Effector memory CD8-positive, alpha-beta T cell (primary cell): Measurements from ENCODE around the gene ARHGAP22.

Source experiments
- ATAC-seq: fragments of 150-1000 bp; cut with Tn5 transposase; replicated peaks from 2 replicates; pipeline ENCODE4 v1.10.0; 2021; ENCODE audit warnings: mild to moderate bottlenecking, moderate library complexity
- DNase-seq, 3 experiments: peaks; one replicate each; pipeline ENCODE4 v3.0.0; 2021
- H3K27ac Mint-ChIP-seq, 2 donors: one replicate each; pipeline ENCODE4 v1.8.0; 2022; ENCODE audit warnings: mild to moderate bottlenecking in 2 of 2, mixed read lengths in 2 of 2, moderate library complexity in 2 of 2
- H3K27me3 Mint-ChIP-seq, 2 donors: one replicate each; pipeline ENCODE4 v1.8.0; 2022; ENCODE audit warnings: mixed read lengths in 2 of 2
- H3K36me3 Mint-ChIP-seq: one replicate; pipeline ENCODE4 v1.8.0; 2022; ENCODE audit warnings: mild to moderate bottlenecking, moderate library complexity, mixed read lengths; ENCODE audit not compliant: insufficient read depth
- H3K4me1 Mint-ChIP-seq, 2 donors: one replicate each; pipeline ENCODE4 v1.8.0; 2022; ENCODE audit warnings: low read depth in 2 of 2, mixed read lengths in 2 of 2
- H3K4me3 Mint-ChIP-seq, 2 donors: one replicate each; pipeline ENCODE4 v1.8.0; 2022; ENCODE audit warnings: mild to moderate bottlenecking in 2 of 2, mixed read lengths in 2 of 2, moderate library complexity in 2 of 2
- H3K9me3 Mint-ChIP-seq, 2 donors: one replicate each; pipeline ENCODE4 v1.8.0; 2022; ENCODE audit warnings: mixed read lengths in 2 of 2

ARHGAP22 gene

GRCh38 chr10:48461623-48462481 lies 143.0 kb downstream of the ARHGAP22 start:
- Mint-ChIP-seq H3K9me3 (no peaks in the 10 kb centered on the region), H3K27me3 (peaks cover 6 to 16% of the 10 kb centered on the region in 2 donors), H3K27ac (no peak overlapping the region), H3K36me3 (no peaks in the 10 kb centered on the region), H3K4me1 (no peaks in the 10 kb centered on the region), H3K4me3 (no peak overlapping the region)
- ATAC-seq (no peak), DNase-seq (no peak)

GRCh38 chr10:48460182-48460581 lies 144.7 kb downstream of the ARHGAP22 start:
- no peak for ATAC-seq
- H3K27me3 Mint-ChIP-seq = peaks cover 6 to 18% of the 10 kb centered on the region in 2 donors
- no peak for DNase-seq
- no peaks in the 10 kb centered on the region for H3K4me1 Mint-ChIP-seq
- H3K4me3 Mint-ChIP-seq = no peak overlapping the region
- no peaks in the 10 kb centered on the region for H3K9me3 Mint-ChIP-seq
- H3K27ac Mint-ChIP-seq = no peak overlapping the region
- no peaks in the 10 kb centered on the region for H3K36me3 Mint-ChIP-seq

GRCh38 chr10:48459270-48460150 lies 145.4 kb downstream of the ARHGAP22 start:
- Mint-ChIP-seq H3K27ac (no peak overlapping the region), H3K4me3 (no peak overlapping the region), H3K4me1 (no peaks in the 10 kb centered on the region), H3K9me3 (no peaks in the 10 kb centered on the region), H3K27me3 (peaks cover 6 to 18% of the 10 kb centered on the region in 2 donors), H3K36me3 (no peaks in the 10 kb centered on the region)
- ATAC-seq (no peak), DNase-seq (no peak)

GRCh38 chr10:48458662-48459048 lies 146.2 kb downstream of the ARHGAP22 start:
- H3K4me1 Mint-ChIP-seq = no peaks in the 10 kb centered on the region
- no peak for DNase-seq
- no peak overlapping the region for H3K4me3 Mint-ChIP-seq
- H3K27me3 Mint-ChIP-seq = peaks cover 6 to 18% of the 10 kb centered on the region in 2 donors
- H3K36me3 Mint-ChIP-seq = no peaks in the 10 kb centered on the region
- H3K27ac Mint-ChIP-seq = no peak overlapping the region
- no peaks in the 10 kb centered on the region for H3K9me3 Mint-ChIP-seq
- ATAC-seq = no peak

GRCh38 chr10:48457949-48458661 lies 146.8 kb downstream of the ARHGAP22 start:
- H3K9me3 Mint-ChIP-seq = no peaks in the 10 kb centered on the region
- no peaks in the 10 kb centered on the region for H3K4me1 Mint-ChIP-seq
- H3K27ac Mint-ChIP-seq = no peak overlapping the region
- H3K27me3 Mint-ChIP-seq = peaks cover 6 to 20% of the 10 kb centered on the region in 2 donors
- no peak overlapping the region for H3K4me3 Mint-ChIP-seq
- H3K36me3 Mint-ChIP-seq = no peaks in the 10 kb centered on the region
- no peak for ATAC-seq
- no peak for DNase-seq

- DNase-seq = no peak
- Mint-ChIP-seq H3K27me3 (peaks cover 6 to 24% of the 10 kb centered on the region in 2 donors), H3K27ac (no peak overlapping the region), H3K4me1 (no peaks in the 10 kb centered on the region), H3K9me3 (no peaks in the 10 kb centered on the region), H3K4me3 (no peak overlapping the region), H3K36me3 (no peaks in the 10 kb centered on the region)
- ATAC-seq = no peak
Measured at GRCh38 chr10:48456808-48457761, 147.8 kb downstream of the ARHGAP22 start.

- no peak overlapping the region for H3K27ac Mint-ChIP-seq
- H3K9me3 Mint-ChIP-seq = no peaks in the 10 kb centered on the region
- no peak overlapping the region for H3K4me3 Mint-ChIP-seq
- no peaks in the 10 kb centered on the region for H3K4me1 Mint-ChIP-seq
- DNase-seq = no peak
- ATAC-seq = no peak
- peaks cover 6 to 24% of the 10 kb centered on the region in 2 donors for H3K27me3 Mint-ChIP-seq
- no peaks in the 10 kb centered on the region for H3K36me3 Mint-ChIP-seq
Measured at GRCh38 chr10:48456361-48456804, 148.5 kb downstream of the ARHGAP22 start.

GRCh38 chr10:48455392-48456151 lies 149.3 kb downstream of the ARHGAP22 start:
- no peak for ATAC-seq
- DNase-seq = no peak
- no peaks in the 10 kb centered on the region for H3K4me1 Mint-ChIP-seq

GRCh38 chr10:48455055-48455391 lies 149.8 kb downstream of the ARHGAP22 start:
- H3K27me3 Mint-ChIP-seq = peaks cover 6 to 24% of the 10 kb centered on the region in 2 donors
- no peaks in the 10 kb centered on the region for H3K9me3 Mint-ChIP-seq
- H3K4me1 Mint-ChIP-seq = no peaks in the 10 kb centered on the region
- H3K36me3 Mint-ChIP-seq = no peaks in the 10 kb centered on the region
- no peak overlapping the region for H3K27ac Mint-ChIP-seq
- H3K4me3 Mint-ChIP-seq = no peak overlapping the region
- DNase-seq (no peak), ATAC-seq (no peak)

More at GRCh38 chr10:48455392-48456151, 149.3 kb downstream of the ARHGAP22 start:
- Mint-ChIP-seq H3K4me3 (no peak overlapping the region), H3K9me3 (no peaks in the 10 kb centered on the region), H3K36me3 (no peaks in the 10 kb centered on the region), H3K27me3 (peaks cover 6 to 24% of the 10 kb centered on the region in 2 donors), H3K27ac (no peak overlapping the region)

GRCh38 chr10:48454302-48455054 lies 150.4 kb downstream of the ARHGAP22 start:
- Mint-ChIP-seq H3K9me3 (no peaks in the 10 kb centered on the region), H3K4me3 (no peak overlapping the region), H3K4me1 (no peaks in the 10 kb centered on the region), H3K36me3 (no peaks in the 10 kb centered on the region), H3K27ac (no peak overlapping the region), H3K27me3 (peaks cover 6 to 24% of the 10 kb centered on the region in 2 donors)
- no peak for ATAC-seq
- DNase-seq = no peak

- ATAC-seq = no peak
- H3K4me3 Mint-ChIP-seq = no peak overlapping the region
- H3K9me3 Mint-ChIP-seq = no peaks in the 10 kb centered on the region
- no peaks in the 10 kb centered on the region for H3K36me3 Mint-ChIP-seq
- no peak overlapping the region for H3K27ac Mint-ChIP-seq
- no peak for DNase-seq
- peaks cover 8 to 31% of the 10 kb centered on the region in 2 donors for H3K27me3 Mint-ChIP-seq
- H3K4me1 Mint-ChIP-seq = no peaks in the 10 kb centered on the region
Measured at GRCh38 chr10:48453451-48454301, 151.2 kb downstream of the ARHGAP22 start.
